Neuron (in vitro differentiated cells): Measurements from ENCODE around the gene KLRF1.

ENCODE experiments used
- H2AFZ ChIP-seq: one replicate; pipeline ENCODE4 v1.6.1; 2013; ENCODE audit warnings: low read depth, mild to moderate bottlenecking, inconsistent platforms, low read length, moderate library complexity
- H3K27me3 ChIP-seq: one replicate; pipeline ENCODE4 v1.6.1; 2013; ENCODE audit warnings: low read length; ENCODE audit not compliant: insufficient read depth
- H3K36me3 ChIP-seq: one replicate; pipeline ENCODE4 v1.6.1; 2013; ENCODE audit warnings: low read length; ENCODE audit not compliant: insufficient read depth
- H3K4me1 ChIP-seq: one replicate; pipeline ENCODE4 v1.6.1; 2013; ENCODE audit warnings: low read length; ENCODE audit not compliant: insufficient read depth
- H3K4me3 ChIP-seq: 2 replicates; pipeline ENCODE4 v1.5.1; 2013; ENCODE audit warnings: mild to moderate bottlenecking, low read length, moderate library complexity
- H3K9me3 ChIP-seq: one replicate; pipeline ENCODE4 v1.6.1; 2013; ENCODE audit warnings: low read length

The KLRF1 gene

DNA sequence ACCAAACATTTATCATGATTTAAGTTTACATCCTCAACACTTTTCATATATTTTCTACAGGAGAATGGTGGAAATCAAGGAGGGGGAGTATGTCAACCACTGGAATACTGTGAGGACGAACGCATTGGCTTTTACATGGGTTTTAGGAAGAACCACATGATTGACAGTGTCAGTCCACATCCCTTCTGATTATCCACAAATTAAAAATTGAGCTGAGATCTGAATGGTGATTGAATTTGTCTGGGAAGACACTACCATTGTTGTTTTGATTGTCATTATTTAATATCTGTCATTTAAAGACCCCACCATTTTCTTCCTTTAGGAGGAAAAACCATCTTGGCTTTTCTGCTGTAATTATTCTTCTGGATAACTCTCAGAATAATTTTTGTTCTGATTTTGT is 31.3 kb upstream of the KLRF1 start:
- Histone ChIP-seq H3K4me3 (no peak overlapping the region), H3K36me3 (no peaks in the 10 kb centered on the region), H3K27me3 (peaks cover 3% of the 10 kb centered on the region), H2AFZ (no peak overlapping the region), H3K9me3 (no peaks in the 10 kb centered on the region), H3K4me1 (no peaks in the 10 kb centered on the region)

DNA sequence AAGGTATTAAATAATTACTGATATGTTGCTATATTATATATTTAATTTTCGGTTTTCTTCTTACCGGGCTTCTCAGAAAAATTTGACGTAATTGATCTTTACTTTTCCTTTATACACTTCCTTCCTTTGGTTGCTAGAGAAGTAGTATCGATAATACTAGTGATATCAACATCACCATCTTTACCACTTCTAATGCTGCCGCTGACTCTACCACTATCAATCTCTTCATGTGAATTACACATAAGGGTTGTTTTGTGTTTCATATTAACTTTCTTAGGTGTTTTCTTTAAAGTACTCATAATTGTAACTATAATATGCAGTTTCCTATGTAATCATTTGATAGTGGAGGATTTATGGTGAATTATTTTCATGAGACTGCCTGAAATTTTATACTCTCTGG is 30.9 kb upstream of the KLRF1 start:
- H3K9me3 ChIP-seq, result no peaks in the 10 kb centered on the region
- no peak overlapping the region for H3K4me3 ChIP-seq
- H3K36me3 ChIP-seq, result no peaks in the 10 kb centered on the region
- H3K27me3 ChIP-seq, result peaks cover 3% of the 10 kb centered on the region
- no peak overlapping the region for H2AFZ ChIP-seq
- no peaks in the 10 kb centered on the region for H3K4me1 ChIP-seq

- Histone ChIP-seq H3K27me3 (peaks cover 3% of the 10 kb centered on the region), H3K36me3 (no peaks in the 10 kb centered on the region), H3K4me1 (no peaks in the 10 kb centered on the region), H3K4me3 (no peak overlapping the region), H2AFZ (no peak overlapping the region), H3K9me3 (no peaks in the 10 kb centered on the region)
Measured at GRCh38 chr12:9796971-9797370, 30.3 kb upstream of the KLRF1 start.

DNA sequence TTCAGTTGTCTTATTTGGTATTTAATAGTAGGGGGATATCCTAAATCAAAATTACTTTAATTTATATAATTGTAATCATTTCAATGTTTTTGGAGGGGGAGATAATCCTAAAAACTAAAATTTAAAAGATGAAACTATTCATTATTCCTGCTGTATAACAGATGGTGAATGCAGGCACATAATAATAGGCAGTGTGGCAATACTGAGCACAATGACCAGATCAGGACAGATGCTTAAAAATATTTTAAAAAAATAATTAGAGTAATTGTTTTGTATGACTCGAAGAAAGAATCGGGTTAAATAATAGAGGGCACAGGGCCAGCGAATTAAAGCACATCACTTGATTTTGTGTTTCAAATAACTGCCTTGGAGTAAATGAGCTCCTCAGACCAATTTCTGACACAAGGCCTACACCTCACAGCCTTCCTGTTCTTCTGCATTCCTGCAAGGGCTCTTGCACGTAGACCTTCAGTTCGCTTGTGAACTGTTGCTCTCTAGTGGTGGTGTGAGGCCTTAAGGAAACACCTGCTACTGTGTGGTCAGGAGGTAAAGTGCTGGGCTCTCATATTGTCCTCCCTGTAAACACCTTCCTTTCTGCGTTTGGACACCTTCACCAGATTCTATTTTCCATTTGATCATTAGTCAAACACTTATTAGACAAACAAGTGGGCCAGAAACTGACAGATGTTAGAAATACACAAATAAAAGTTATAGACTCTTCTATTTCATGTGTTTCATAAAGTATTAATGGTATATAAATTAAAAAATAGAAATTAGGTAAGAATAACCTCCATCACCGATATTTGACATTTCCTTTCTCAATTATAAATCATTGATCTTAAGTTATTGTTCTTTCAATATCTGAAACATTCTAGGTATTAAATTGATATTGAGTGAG is 29.3 kb upstream of the KLRF1 start:
- no peaks in the 10 kb centered on the region for H3K4me1 ChIP-seq
- H3K36me3 ChIP-seq, result no peaks in the 10 kb centered on the region
- no peak overlapping the region for H2AFZ ChIP-seq
- peaks cover 3% of the 10 kb centered on the region for H3K27me3 ChIP-seq
- H3K9me3 ChIP-seq, result no peaks in the 10 kb centered on the region
- H3K4me3 ChIP-seq, result no peak overlapping the region

- Histone ChIP-seq H3K4me3 (no peak overlapping the region), H2AFZ (no peak overlapping the region), H3K4me1 (no peaks in the 10 kb centered on the region), H3K36me3 (no peaks in the 10 kb centered on the region), H3K9me3 (no peaks in the 10 kb centered on the region), H3K27me3 (peaks cover 3% of the 10 kb centered on the region)
Measured at GRCh38 chr12:9799961-9800360, 27.3 kb upstream of the KLRF1 start.

DNA sequence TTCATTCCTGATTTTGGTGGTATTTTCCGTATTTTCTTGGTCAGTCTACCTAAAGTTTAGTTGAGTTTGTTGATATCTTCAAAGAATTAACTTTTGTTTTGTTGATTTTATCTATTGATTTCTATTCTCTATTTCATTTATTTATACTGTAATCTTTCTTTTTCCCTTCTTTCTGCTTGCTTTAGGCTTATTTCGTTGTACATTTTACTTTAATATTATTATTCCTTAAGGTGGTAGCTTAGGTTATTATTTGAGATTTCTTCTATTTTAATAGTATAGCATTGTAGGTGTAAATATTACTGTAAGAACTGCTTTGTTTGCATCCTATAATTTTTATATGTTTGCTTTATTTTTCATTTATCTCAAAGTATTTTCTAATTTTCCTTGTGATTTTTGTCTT is 21.4 kb upstream of the KLRF1 start:
- no peaks in the 10 kb centered on the region for H3K27me3 ChIP-seq
- no peak overlapping the region for H3K4me3 ChIP-seq
- H3K9me3 ChIP-seq, result no peaks in the 10 kb centered on the region
- no peaks in the 10 kb centered on the region for H3K4me1 ChIP-seq
- H3K36me3 ChIP-seq, result no peaks in the 10 kb centered on the region
- no peak overlapping the region for H2AFZ ChIP-seq

- Histone ChIP-seq H3K36me3 (no peaks in the 10 kb centered on the region), H2AFZ (no peak overlapping the region), H3K4me1 (no peaks in the 10 kb centered on the region), H3K4me3 (no peak overlapping the region), H3K27me3 (no peaks in the 10 kb centered on the region), H3K9me3 (no peaks in the 10 kb centered on the region)
Measured at GRCh38 chr12:9806714-9807113, 20.6 kb upstream of the KLRF1 start.

DNA sequence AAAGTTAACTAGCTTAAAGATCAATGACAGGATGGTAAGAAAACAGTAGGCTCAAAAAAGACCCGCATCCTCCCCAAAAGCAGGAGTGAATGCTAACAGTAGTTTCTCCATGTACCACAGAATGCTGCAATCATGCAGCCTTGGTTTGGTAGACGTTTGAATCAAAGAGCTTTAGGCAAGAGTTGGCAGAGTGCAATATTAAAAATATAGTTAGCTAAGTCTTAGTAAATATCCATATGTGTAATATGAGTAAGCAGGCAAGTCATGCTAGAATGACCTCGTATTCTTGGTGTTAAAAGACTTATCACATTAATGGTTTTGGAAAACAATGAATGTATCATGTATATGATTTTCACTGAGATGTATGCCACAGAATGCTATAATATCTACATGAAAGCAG is 18.8 kb upstream of the KLRF1 start:
- no peak overlapping the region for H2AFZ ChIP-seq
- no peaks in the 10 kb centered on the region for H3K4me1 ChIP-seq
- H3K36me3 ChIP-seq, result no peaks in the 10 kb centered on the region
- H3K27me3 ChIP-seq, result no peaks in the 10 kb centered on the region
- no peak overlapping the region for H3K4me3 ChIP-seq
- no peaks in the 10 kb centered on the region for H3K9me3 ChIP-seq

DNA sequence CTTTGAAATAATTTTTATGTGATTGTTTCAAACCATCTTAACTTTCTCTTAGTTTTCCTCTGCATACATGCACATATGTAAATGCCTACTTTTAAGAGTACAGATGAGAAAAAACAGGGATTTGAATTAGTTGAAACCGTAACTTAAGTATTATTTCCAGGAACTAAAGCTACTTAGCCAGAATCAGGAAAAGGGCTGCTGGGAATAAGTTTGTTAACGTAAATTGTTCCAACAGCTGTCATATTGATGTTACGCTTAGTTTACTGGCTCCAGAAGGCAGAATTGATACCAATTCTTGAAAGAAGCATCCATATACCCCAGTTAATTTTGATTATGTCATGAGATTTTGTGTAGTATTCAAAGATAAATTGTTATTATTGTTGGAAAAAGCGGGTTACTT is 17.9 kb upstream of the KLRF1 start:
- Histone ChIP-seq H3K4me1 (no peaks in the 10 kb centered on the region), H3K36me3 (no peaks in the 10 kb centered on the region), H2AFZ (no peak overlapping the region), H3K4me3 (no peak overlapping the region), H3K9me3 (no peaks in the 10 kb centered on the region), H3K27me3 (no peaks in the 10 kb centered on the region)

DNA sequence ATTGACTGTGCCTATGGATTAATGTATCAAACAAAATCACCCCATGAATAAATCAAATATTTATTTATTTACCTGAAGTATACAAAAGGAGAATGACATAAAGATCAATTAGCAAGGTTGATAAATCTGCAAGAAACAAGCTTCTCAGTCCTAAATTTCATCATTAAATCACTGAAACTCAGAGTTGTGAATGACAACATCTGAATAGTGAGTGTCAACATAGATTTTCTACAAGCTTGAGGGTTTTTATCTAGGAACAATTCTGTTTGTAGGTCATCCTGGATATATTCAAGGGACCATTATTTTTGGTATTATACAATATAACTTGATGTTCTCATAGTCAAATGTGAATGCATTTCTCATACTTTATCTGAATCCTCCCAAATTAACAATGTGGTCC is 17.4 kb upstream of the KLRF1 start:
- no peaks in the 10 kb centered on the region for H3K36me3 ChIP-seq
- H3K4me3 ChIP-seq, result no peak overlapping the region
- H2AFZ ChIP-seq, result no peak overlapping the region
- H3K27me3 ChIP-seq, result no peaks in the 10 kb centered on the region
- H3K9me3 ChIP-seq, result no peaks in the 10 kb centered on the region
- H3K4me1 ChIP-seq, result no peaks in the 10 kb centered on the region

GRCh38 chr12:9810671-9811070 is 16.6 kb upstream of the KLRF1 start:
- no peaks in the 10 kb centered on the region for H3K4me1 ChIP-seq
- H3K9me3 ChIP-seq, result no peaks in the 10 kb centered on the region
- no peak overlapping the region for H3K4me3 ChIP-seq
- H3K36me3 ChIP-seq, result no peaks in the 10 kb centered on the region
- H2AFZ ChIP-seq, result no peak overlapping the region
- H3K27me3 ChIP-seq, result no peaks in the 10 kb centered on the region

GRCh38 chr12:9811621-9812020 is 15.7 kb upstream of the KLRF1 start:
- H3K4me3 ChIP-seq, result no peak overlapping the region
- no peaks in the 10 kb centered on the region for H3K36me3 ChIP-seq
- H3K27me3 ChIP-seq, result no peaks in the 10 kb centered on the region
- no peaks in the 10 kb centered on the region for H3K9me3 ChIP-seq
- no peaks in the 10 kb centered on the region for H3K4me1 ChIP-seq
- no peak overlapping the region for H2AFZ ChIP-seq

GRCh38 chr12:9813821-9814798 is 13.2 kb upstream of the KLRF1 start:
- Histone ChIP-seq H3K4me3 (no peak overlapping the region), H3K9me3 (no peaks in the 10 kb centered on the region), H2AFZ (no peak overlapping the region), H3K27me3 (no peaks in the 10 kb centered on the region), H3K4me1 (no peaks in the 10 kb centered on the region), H3K36me3 (no peaks in the 10 kb centered on the region)
